Lung (tissue), 12 donors: ENCODE results near the gene SMARCA2. TPM values are rescaled to one million over a fixed set of nuclear protein-coding genes. Genes with fewer than 3 reads are reported as not detected.

Experiments
- ATAC-seq: fragments of 200-7000 bp; cut with Tn5 transposase; one replicate; pipeline ENCODE4 v1.9.1; 2020; ENCODE audit warnings: moderate number of reproducible peaks; ENCODE audit not compliant: insufficient read depth, low FRiP score
- DNase-seq, 3 donors: peaks; one replicate each; pipeline ENCODE4 v3.0.0-alpha.2; 2013 to 2017
- H3K27ac ChIP-seq, 2 donors: one replicate each; pipeline ENCODE4 v1.5.1; 2013; ENCODE audit warnings: mild to moderate bottlenecking in 2 of 2, moderate library complexity in 2 of 2, control low read depth in 1 of 2, inconsistent platforms in 1 of 2, low read depth in 1 of 2, low read length in 1 of 2
- H3K27me3 ChIP-seq, 3 donors: one replicate each; pipeline ENCODE4 v1.5.1; 2013; ENCODE audit warnings: low read length in 2 of 3; ENCODE audit not compliant: control insufficient read depth in 3 of 3, insufficient read depth in 3 of 3
- H3K36me3 ChIP-seq, 4 donors: one replicate each; pipeline ENCODE4 v1.5.1; 2013; ENCODE audit warnings: low read length in 4 of 4, mild to moderate bottlenecking in 1 of 4, moderate library complexity in 1 of 4; ENCODE audit not compliant: control insufficient read depth in 4 of 4, insufficient read depth in 4 of 4
- H3K4me1 ChIP-seq, 5 donors: one replicate each; pipeline ENCODE4 v1.5.1; 2013; ENCODE audit warnings: low read length in 5 of 5, mild to moderate bottlenecking in 2 of 5, moderate library complexity in 1 of 5; ENCODE audit not compliant: control insufficient read depth in 5 of 5, insufficient read depth in 5 of 5
- H3K4me3 ChIP-seq: one replicate; pipeline ENCODE4 v1.5.1; 2013; ENCODE audit warnings: mild to moderate bottlenecking, control low read depth, moderate library complexity
- H3K9ac ChIP-seq, 2 donors: one replicate each; pipeline ENCODE4 v1.5.1; 2013; ENCODE audit warnings: low read length in 2 of 2, control low read depth in 1 of 2; ENCODE audit not compliant: insufficient read depth in 1 of 2
- H3K9me3 ChIP-seq, 4 donors: one replicate each; pipeline ENCODE4 v1.5.1; 2013; ENCODE audit warnings: low read length in 3 of 4, mild to moderate bottlenecking in 1 of 4, moderate library complexity in 1 of 4; ENCODE audit not compliant: control insufficient read depth in 4 of 4, insufficient read depth in 3 of 4
- CTCF ChIP-seq: IDR thresholded peaks from 2 replicates; pipeline ENCODE4 v1.5.1; 2012; ENCODE audit warnings: mild to moderate bottlenecking; ENCODE audit errors: control extremely low read depth, extremely low read depth
- WGBS, 2 donors: extraction: QIAGEN DNeasy Blood & Tissue Kit; methylation state at CpG; one replicate each; pipeline ENCODE4 v1.1.7; 2013; 5-methylcytosine and 5-hydroxymethylcytosine counted together
- polyA plus RNA-seq, 2 donors: library from polyadenylated mRNA; stranded (reverse); fragments of 200-250 nt; gene quantifications; one replicate each; pipeline ENCODE4 v1.2.1, GENCODE V29; 2013
- total RNA-seq, 2 donors: library from RNA; depleted of rRNA in 1 of 2; stranded (reverse); fragments of >200 nt in 1 of 2; gene quantifications; one replicate each; pipeline ENCODE4 v1.2.1, GENCODE V29; 2014 to 2021
- donor health status: control.
- donor health status: control.
- donor health status: Bipolar disorder and iron deficiency.
- donor health status: healthy.
- donor health status: DM: yes; HTN: yes; CAD: no.

SMARCA2 gene
- total and polyA plus RNA-seq, 4 donors, result 30.0 to 196 (median 80.2) TPM

GRCh38 chr9:2166203-2166602, 151.1 kb downstream of the SMARCA2 start:
- no peak for DNase-seq
- ATAC-seq, result no peak
- peaks cover 9 to 24% (median 17%) of the 10 kb centered on the region in 4 donors for H3K36me3 ChIP-seq
- no peaks in the 10 kb centered on the region for H3K9me3 ChIP-seq
- whole genome bisulfite sequencing, 2 donors, result 97 to 100% methylated on average over 1 of the region's 1 CpG
- no peaks in the 10 kb centered on the region for H3K27me3 ChIP-seq
- H3K4me3 ChIP-seq, result no peak overlapping the region
- H3K9ac ChIP-seq, result no peak overlapping the region
- TF ChIP-seq CTCF, result no peak
- H3K4me1 ChIP-seq, result peaks cover 0 to 10% (median 2%) of the 10 kb centered on the region in 5 donors
- H3K27ac ChIP-seq, result no peak overlapping the region

- ATAC-seq (no peak), DNase-seq (no peak)
- H3K4me3 ChIP-seq, result no peak overlapping the region
- H3K9ac ChIP-seq, result no peak overlapping the region
- TF ChIP-seq CTCF, result no peak
- peaks cover 4 to 29% (median 14%) of the 10 kb centered on the region in 4 donors for H3K36me3 ChIP-seq
- H3K4me1 ChIP-seq, result peaks cover 0 to 4% (median 0%) of the 10 kb centered on the region in 5 donors
- 94% methylated on average over 8 of the region's 8 CpGs for WGBS, 2 donors
- no peak overlapping the region for H3K27ac ChIP-seq
- no peaks in the 10 kb centered on the region for H3K27me3 ChIP-seq
- no peaks in the 10 kb centered on the region for H3K9me3 ChIP-seq
These were observed 153.9 kb downstream of the SMARCA2 start for GRCh38 chr9:2169035-2169434.

- no peaks in the 10 kb centered on the region for H3K9me3 ChIP-seq
- TF ChIP-seq CTCF, result no peak
These were observed 155.6 kb downstream of the SMARCA2 start for GRCh38 chr9:2170722-2171121.

GRCh38 chr9:2173170-2173569, 158.0 kb downstream of the SMARCA2 start:
- Histone ChIP-seq H3K9me3 (no peaks in the 10 kb centered on the region), H3K4me3 (no peak overlapping the region), H3K27me3 (no peaks in the 10 kb centered on the region), H3K36me3 (peaks cover 4 to 22% (median 14%) of the 10 kb centered on the region in 4 donors), H3K4me1 (peaks cover 0 to 4% (median 0%) of the 10 kb centered on the region in 5 donors), H3K9ac (no peak overlapping the region), H3K27ac (no peak overlapping the region)
- no peak for DNase-seq
- TF ChIP-seq CTCF, result no peak
- no peak for ATAC-seq
- WGBS, 2 donors, result 97 to 98% methylated on average over 1 of the region's 1 CpG

More at GRCh38 chr9:2170722-2171121, 155.6 kb downstream of the SMARCA2 start:
- DNase-seq, result no peak
- H3K4me3 ChIP-seq, result no peak overlapping the region
- no peak overlapping the region for H3K9ac ChIP-seq
- H3K27ac ChIP-seq, result no peak overlapping the region
- peaks cover 4 to 23% (median 14%) of the 10 kb centered on the region in 4 donors for H3K36me3 ChIP-seq
- no peaks in the 10 kb centered on the region for H3K27me3 ChIP-seq
- no peak for ATAC-seq
- WGBS, 2 donors, result 88 to 96% methylated on average over 6 of the region's 6 CpGs
- peaks cover 0 to 3% (median 0%) of the 10 kb centered on the region in 5 donors for H3K4me1 ChIP-seq
